ENCODE results near the gene TSC2.

TSC2 gene

GRCh38 chr16:2044541-2044940, 3.2 kb upstream of the TSC2 start:
- H3K4me3 ChIP-seq (ENCODE audit: control insufficient read depth in 1 of 7, extremely low read depth in 1 of 7, insufficient read depth in 4 of 7, low read depth in 2 of 7, low read length in 6 of 7) = peak overlapping the region in 3 of 7 experiments; percentile 36 to 50 (median 50)
- DNase-seq = no peak
- peaks cover 2 to 48% (median 36%) of the 10 kb centered on the region in 4 experiments for H3K4me1 ChIP-seq (ENCODE audit: control extremely low read depth in 1 of 4, control insufficient read depth in 4 of 4, insufficient read depth in 4 of 4, low read length in 3 of 4)
- no peaks in the 10 kb centered on the region for H3K9me3 ChIP-seq (ENCODE audit: control extremely low read depth in 1 of 5, control insufficient read depth in 4 of 5, insufficient read depth in 2 of 5, low read depth in 1 of 5, low read length in 4 of 5)
- ChIA-PET POLR2A (interaction anchor here (0.7 kb wide), 1 partner anchor 11 kb away, joined by 3 read pairs; no protein-coding TSS in a partner anchor), CTCF (interaction anchor here (1.3 to 1.5 kb wide), 2 partner anchors 21 to 96 kb away, joined by 3 to 4 read pairs; no protein-coding TSS in a partner anchor)
- no peak overlapping the region for H3K27ac ChIP-seq (ENCODE audit: insufficient read depth in 1 of 2, low read depth in 1 of 2, low read length in 2 of 2, poor library complexity in 1 of 2, severe bottlenecking in 2 of 2)
- 97% methylated on average over 7 of the region's 22 CpGs for WGBS (ENCODE audit: insufficient coverage)
- peaks cover 0 to 13% (median 3%) of the 10 kb centered on the region in 4 experiments for H3K36me3 ChIP-seq (ENCODE audit: control insufficient read depth in 4 of 4, insufficient read depth in 4 of 4, low read length in 3 of 4)
- H3K27me3 ChIP-seq (replicated peaks in 2 of 5; ENCODE audit: control insufficient read depth in 4 of 5, insufficient read depth in 5 of 5, low read length in 4 of 5) = no peaks in the 10 kb centered on the region

GRCh38 chr16:2045965-2046892, 1.6 kb upstream of the TSC2 start:
- no peaks in the 10 kb centered on the region for H3K27me3 ChIP-seq (replicated peaks in 2 of 5; ENCODE audit: control insufficient read depth in 4 of 5, insufficient read depth in 5 of 5, low read length in 4 of 5)
- peak overlapping the region in 3 of 7 experiments; percentile 88 to 93 (median 92) for H3K4me3 ChIP-seq (ENCODE audit: control insufficient read depth in 1 of 7, extremely low read depth in 1 of 7, insufficient read depth in 4 of 7, low read depth in 2 of 7, low read length in 6 of 7)
- no peak for DNase-seq
- POLR2A ChIA-PET = interaction anchor here (1.3 to 1.6 kb wide), 2 partner anchors 19 to 109 kb away, joined by 3 to 6 read pairs; partner anchors contain the start of gene TRAF7
- no peak overlapping the region for H3K27ac ChIP-seq (ENCODE audit: insufficient read depth in 1 of 2, low read depth in 1 of 2, low read length in 2 of 2, poor library complexity in 1 of 2, severe bottlenecking in 2 of 2)
- CTCF ChIA-PET = interaction anchor here (0.8 to 3.3 kb wide), 5 partner anchors 15 to 94 kb away, joined by 3 to 12 read pairs (median 4); no protein-coding TSS in a partner anchor
- H3K9me3 ChIP-seq (ENCODE audit: control extremely low read depth in 1 of 5, control insufficient read depth in 4 of 5, insufficient read depth in 2 of 5, low read depth in 1 of 5, low read length in 4 of 5) = no peaks in the 10 kb centered on the region
- H3K4me1 ChIP-seq (ENCODE audit: control extremely low read depth in 1 of 4, control insufficient read depth in 4 of 4, insufficient read depth in 4 of 4, low read length in 3 of 4) = peaks cover 2 to 48% (median 34%) of the 10 kb centered on the region in 4 experiments
- peaks cover 0 to 16% (median 6%) of the 10 kb centered on the region in 4 experiments for H3K36me3 ChIP-seq (ENCODE audit: control insufficient read depth in 4 of 4, insufficient read depth in 4 of 4, low read length in 3 of 4)
- WGBS (ENCODE audit: insufficient coverage) = 97% methylated on average over 16 of the region's 21 CpGs

GRCh38 chr16:2046893-2047329, 874 bp upstream of the TSC2 start:
- CTCF ChIA-PET = interaction anchor here (0.6 to 3.3 kb wide), 7 partner anchors 14 to 244 kb away, joined by 3 to 12 read pairs (median 4); no protein-coding TSS in a partner anchor
- peaks cover 2 to 19% (median 12%) of the 10 kb centered on the region in 4 experiments for H3K36me3 ChIP-seq (ENCODE audit: control insufficient read depth in 4 of 4, insufficient read depth in 4 of 4, low read length in 3 of 4)
- H3K27ac ChIP-seq (ENCODE audit: insufficient read depth in 1 of 2, low read depth in 1 of 2, low read length in 2 of 2, poor library complexity in 1 of 2, severe bottlenecking in 2 of 2) = peak overlapping the region in 1 of 2 experiments; percentile 34
- H3K9me3 ChIP-seq (ENCODE audit: control extremely low read depth in 1 of 5, control insufficient read depth in 4 of 5, insufficient read depth in 2 of 5, low read depth in 1 of 5, low read length in 4 of 5) = no peaks in the 10 kb centered on the region
- POLR2A ChIA-PET = interaction anchor here (1.3 to 1.6 kb wide), 2 partner anchors 20 to 108 kb away, joined by 3 to 6 read pairs; partner anchors contain the start of gene TRAF7
- H3K4me3 ChIP-seq (ENCODE audit: control insufficient read depth in 1 of 7, extremely low read depth in 1 of 7, insufficient read depth in 4 of 7, low read depth in 2 of 7, low read length in 6 of 7) = peak overlapping the region; percentile 75 to 93 (median 88)
- H3K4me1 ChIP-seq (ENCODE audit: control extremely low read depth in 1 of 4, control insufficient read depth in 4 of 4, insufficient read depth in 4 of 4, low read length in 3 of 4) = peaks cover 2 to 48% (median 34%) of the 10 kb centered on the region in 4 experiments
- WGBS (ENCODE audit: insufficient coverage) = 19% methylated on average over 6 of the region's 8 CpGs
- no peaks in the 10 kb centered on the region for H3K27me3 ChIP-seq (replicated peaks in 2 of 5; ENCODE audit: control insufficient read depth in 4 of 5, insufficient read depth in 5 of 5, low read length in 4 of 5)
- no peak for DNase-seq

- 0% methylated on average over 27 of the region's 30 CpGs for WGBS (ENCODE audit: insufficient coverage)
- peak in 1 of 3 donors; percentile 19 for DNase-seq
- H3K9me3 ChIP-seq (ENCODE audit: control extremely low read depth in 1 of 5, control insufficient read depth in 4 of 5, insufficient read depth in 2 of 5, low read depth in 1 of 5, low read length in 4 of 5) = no peaks in the 10 kb centered on the region
- peak overlapping the region; percentile 75 to 93 (median 88) for H3K4me3 ChIP-seq (ENCODE audit: control insufficient read depth in 1 of 7, extremely low read depth in 1 of 7, insufficient read depth in 4 of 7, low read depth in 2 of 7, low read length in 6 of 7)
- H3K4me1 ChIP-seq (ENCODE audit: control extremely low read depth in 1 of 4, control insufficient read depth in 4 of 4, insufficient read depth in 4 of 4, low read length in 3 of 4) = peaks cover 2 to 41% (median 33%) of the 10 kb centered on the region in 4 experiments
- H3K27me3 ChIP-seq (replicated peaks in 2 of 5; ENCODE audit: control insufficient read depth in 4 of 5, insufficient read depth in 5 of 5, low read length in 4 of 5) = no peaks in the 10 kb centered on the region
- H3K27ac ChIP-seq (ENCODE audit: insufficient read depth in 1 of 2, low read depth in 1 of 2, low read length in 2 of 2, poor library complexity in 1 of 2, severe bottlenecking in 2 of 2) = peak overlapping the region; percentile 30 to 83
- CTCF ChIA-PET = interaction anchor here (0.7 to 3.3 kb wide), 10 partner anchors 11 to 103 kb away, joined by 3 to 12 read pairs (median 4); partner anchors contain the start of gene NPW
- POLR2A ChIA-PET = interaction anchor here (0.7 to 1.6 kb wide), 3 partner anchors 9 to 107 kb away, joined by 4 to 6 read pairs (median 4); partner anchors contain the start of gene TRAF7
- peaks cover 2 to 28% (median 20%) of the 10 kb centered on the region in 4 experiments for H3K36me3 ChIP-seq (ENCODE audit: control insufficient read depth in 4 of 4, insufficient read depth in 4 of 4, low read length in 3 of 4)
Measured at GRCh38 chr16:2048116-2048543, 345 bp downstream of the TSC2 start.

- peaks cover 2 to 7% (median 7%) of the 10 kb centered on the region in 4 experiments for H3K4me1 ChIP-seq (ENCODE audit: control extremely low read depth in 1 of 4, control insufficient read depth in 4 of 4, insufficient read depth in 4 of 4, low read length in 3 of 4)
- WGBS (ENCODE audit: insufficient coverage) = 98% methylated on average over 20 of the region's 21 CpGs
- no peak for DNase-seq
- CTCF ChIA-PET = interaction anchor here (1.7 kb wide), 1 partner anchor 19 kb away, joined by 4 read pairs; no protein-coding TSS in a partner anchor
- POLR2A ChIA-PET = no interaction called here
- no peaks in the 10 kb centered on the region for H3K27me3 ChIP-seq (replicated peaks in 2 of 5; ENCODE audit: control insufficient read depth in 4 of 5, insufficient read depth in 5 of 5, low read length in 4 of 5)
- H3K4me3 ChIP-seq (ENCODE audit: control insufficient read depth in 1 of 7, extremely low read depth in 1 of 7, insufficient read depth in 4 of 7, low read depth in 2 of 7, low read length in 6 of 7) = no peak overlapping the region
- H3K9me3 ChIP-seq (ENCODE audit: control extremely low read depth in 1 of 5, control insufficient read depth in 4 of 5, insufficient read depth in 2 of 5, low read depth in 1 of 5, low read length in 4 of 5) = no peaks in the 10 kb centered on the region
- H3K27ac ChIP-seq (ENCODE audit: insufficient read depth in 1 of 2, low read depth in 1 of 2, low read length in 2 of 2, poor library complexity in 1 of 2, severe bottlenecking in 2 of 2) = no peak overlapping the region
- peaks cover 15 to 64% (median 43%) of the 10 kb centered on the region in 4 experiments for H3K36me3 ChIP-seq (ENCODE audit: control insufficient read depth in 4 of 4, insufficient read depth in 4 of 4, low read length in 3 of 4)
Measured at GRCh38 chr16:2053211-2053610, 5.4 kb downstream of the TSC2 start.

- WGBS (ENCODE audit: insufficient coverage) = over 99% methylated on average over 14 of the region's 17 CpGs
- no peaks in the 10 kb centered on the region for H3K9me3 ChIP-seq (ENCODE audit: control extremely low read depth in 1 of 5, control insufficient read depth in 4 of 5, insufficient read depth in 2 of 5, low read depth in 1 of 5, low read length in 4 of 5)
- H3K27me3 ChIP-seq (replicated peaks in 2 of 5; ENCODE audit: control insufficient read depth in 4 of 5, insufficient read depth in 5 of 5, low read length in 4 of 5) = no peaks in the 10 kb centered on the region
- ChIA-PET CTCF (no interaction called here), POLR2A (no interaction called here)
- H3K27ac ChIP-seq (ENCODE audit: insufficient read depth in 1 of 2, low read depth in 1 of 2, low read length in 2 of 2, poor library complexity in 1 of 2, severe bottlenecking in 2 of 2) = no peak overlapping the region
- no peak overlapping the region for H3K4me3 ChIP-seq (ENCODE audit: control insufficient read depth in 1 of 7, extremely low read depth in 1 of 7, insufficient read depth in 4 of 7, low read depth in 2 of 7, low read length in 6 of 7)
- H3K36me3 ChIP-seq (ENCODE audit: control insufficient read depth in 4 of 4, insufficient read depth in 4 of 4, low read length in 3 of 4) = peaks cover 15 to 64% (median 47%) of the 10 kb centered on the region in 4 experiments
- DNase-seq = no peak
- peaks cover 0 to under 1% (median under 1%) of the 10 kb centered on the region in 4 experiments for H3K4me1 ChIP-seq (ENCODE audit: control extremely low read depth in 1 of 4, control insufficient read depth in 4 of 4, insufficient read depth in 4 of 4, low read length in 3 of 4)
Measured at GRCh38 chr16:2053897-2054296, 6.1 kb downstream of the TSC2 start.
